B cell (primary cell): ENCODE data around the gene CXCL16. TPM values are rescaled to one million over a fixed set of nuclear protein-coding genes. Genes with fewer than 3 reads are reported as not detected.

ENCODE experiments used
- ATAC-seq: fragments of 200-7000 bp; cut with Tn5 transposase; one replicate; pipeline ENCODE4 v1.10.0; 2021; ENCODE audit warnings: low read depth, mild to moderate bottlenecking, moderate number of reproducible peaks, moderate library complexity
- CTCF ChIA-PET: fragments of 350-600 bp; sonication (Branson Sonifier 250); formaldehyde crosslinking; loops from one replicate; lab custom pipeline; 2021; ENCODE audit warnings: antibody characterized with exemption, inconsistent platforms; lab: Charles Lee
- POLR2A ChIA-PET: fragments of 350-600 bp; sonication (Branson Sonifier 250); formaldehyde crosslinking; loops from one replicate; lab custom pipeline; 2021; ENCODE audit warnings: antibody characterized with exemption; lab: Charles Lee
- DNase-seq: peaks from one replicate; pipeline ENCODE4 v3.0.0; 2013
- H2AFZ ChIP-seq: 2 replicates; pipeline ENCODE4 v1.6.1; 2012; ENCODE audit warnings: mild to moderate bottlenecking, low read depth, low read length; ENCODE audit not compliant: insufficient read depth, poor library complexity, severe bottlenecking
- H3K27ac ChIP-seq, 2 donors: 1 replicate in 1 of 2; 2 replicates in 1 of 2; pipeline ENCODE4 v1.5.1; 2012 to 2013; ENCODE audit warnings: low read length in 2 of 2, mild to moderate bottlenecking in 2 of 2, moderate library complexity in 1 of 2
- H3K27me3 ChIP-seq, 4 experiments: fragments of 200-600 bp in 1 of 4; sonication (generic) in 1 of 4; replicated peaks in 1 of 4; 1 replicate in 2 of 4; 2 replicates in 2 of 4; pipeline versions ENCODE4 v1.6.1 to v1.7.0; 2013 to 2016; ENCODE audit warnings: low read length in 3 of 4, mild to moderate bottlenecking in 2 of 4, mixed read lengths in 1 of 4, moderate library complexity in 1 of 4; ENCODE audit not compliant: insufficient read depth in 4 of 4, control insufficient read depth in 3 of 4; ENCODE audit errors: control extremely low read depth in 1 of 4
- H3K36me3 ChIP-seq, 2 experiments: replicated peaks in 1 of 2; 1 replicate in 1 of 2; 2 replicates in 1 of 2; pipeline versions ENCODE4 v1.6.1 to v1.7.1; 2013; ENCODE audit warnings: low read length in 1 of 2; ENCODE audit not compliant: insufficient read depth in 2 of 2, control insufficient read depth in 1 of 2; ENCODE audit errors: control extremely low read depth in 1 of 2, extremely low read depth in 1 of 2
- H3K4me1 ChIP-seq, 2 donors: fragments of 200-600 bp in 1 of 2; sonication (generic) in 1 of 2; 1 replicate in 1 of 2; 2 replicates in 1 of 2; pipeline versions ENCODE4 v1.5.1 to v1.6.1; 2013 to 2017; ENCODE audit warnings: low read length in 2 of 2; ENCODE audit not compliant: control insufficient read depth in 2 of 2, insufficient read depth in 2 of 2
- H3K4me2 ChIP-seq: replicated peaks from 2 replicates; pipeline ENCODE3; 2012; ENCODE audit warnings: mild to moderate bottlenecking, low read depth, low read length; ENCODE audit not compliant: poor library complexity, severe bottlenecking
- H3K4me3 ChIP-seq, 5 experiments: fragments of 200-600 bp in 1 of 5; sonication (generic) in 1 of 5; 1 replicate in 3 of 5; 2 replicates in 2 of 5; pipeline versions ENCODE4 v1.5.1 to v1.7.0; 2011 to 2016; ENCODE audit warnings: low read length in 4 of 5, mild to moderate bottlenecking in 4 of 5, low read depth in 2 of 5, control low read depth in 1 of 5, moderate library complexity in 1 of 5; ENCODE audit not compliant: insufficient read depth in 1 of 5; ENCODE audit errors: control extremely low read depth in 1 of 5, extremely low read depth in 1 of 5
- H3K79me2 ChIP-seq: fragments of 200-600 bp; sonication (generic); one replicate; pipeline ENCODE4 v1.6.0; 2016; ENCODE audit warnings: low read length; ENCODE audit not compliant: control insufficient read depth, insufficient read depth
- H3K9ac ChIP-seq: fragments of 200-600 bp; sonication (generic); 2 replicates; pipeline ENCODE4 v1.6.1; 2017; ENCODE audit warnings: mild to moderate bottlenecking, low read length, moderate library complexity
- H3K9me3 ChIP-seq, 3 donors: one replicate each; pipeline versions ENCODE4 v1.6.1 to v1.7.1; 2013; ENCODE audit warnings: low read length in 2 of 3; ENCODE audit not compliant: control insufficient read depth in 2 of 3, insufficient read depth in 1 of 3; ENCODE audit errors: control extremely low read depth in 1 of 3
- H4K20me1 ChIP-seq: 2 replicates; pipeline ENCODE4 v1.6.0; 2012; ENCODE audit warnings: mild to moderate bottlenecking, low read length; ENCODE audit not compliant: insufficient read depth, control insufficient read depth, poor library complexity, severe bottlenecking
- H3K27ac Mint-ChIP-seq: one replicate; pipeline ENCODE4 v1.8.0; 2021; ENCODE audit warnings: mixed read lengths
- H3K27me3 Mint-ChIP-seq: one replicate; pipeline ENCODE4 v1.8.0; 2021; ENCODE audit warnings: mixed read lengths
- H3K4me1 Mint-ChIP-seq: one replicate; pipeline ENCODE4 v1.8.0; 2021; ENCODE audit warnings: mixed read lengths
- H3K4me3 Mint-ChIP-seq: one replicate; pipeline ENCODE4 v1.8.0; 2021; ENCODE audit warnings: mixed read lengths
- H3K9me3 Mint-ChIP-seq: one replicate; pipeline ENCODE4 v1.8.0; 2022; ENCODE audit warnings: mixed read lengths; ENCODE audit not compliant: insufficient read depth
- EZH2 ChIP-seq: IDR thresholded peaks from 2 replicates; pipeline ENCODE4 v1.6.1; 2012; ENCODE audit warnings: borderline replicate concordance, low read depth, mild to moderate bottlenecking, moderate library complexity, low read length; ENCODE audit not compliant: insufficient read depth, poor library complexity, severe bottlenecking
- WGBS: methylation state at CpG from one replicate; pipeline ENCODE4 v1.1.5; 2013; ENCODE audit warnings: missing lambda C conversion rate; ENCODE audit not compliant: insufficient coverage; 5-methylcytosine and 5-hydroxymethylcytosine counted together
- intact Hi-C: fragments of 100-400 bp; cut with micrococcal nuclease; formaldehyde crosslinking; loops from one replicate; pipeline ENCODE4 v1.10.0; 2022
- polyA plus RNA-seq: library from polyadenylated mRNA; depleted of rRNA; stranded (reverse); fragments of >200 nt; gene quantifications from 2 replicates; pipeline ENCODE4 v1.2.3, GENCODE V29; 2012
- total RNA-seq, 2 donors: library from RNA; stranded (reverse); fragments of 120-200 nt in 1 of 2; gene quantifications; 1 replicate in 1 of 2; 2 replicates in 1 of 2; pipeline versions ENCODE4 v1.2.3 to v1.2.4, GENCODE V29; 2013 to 2022
- TF ChIP-seq, protein P1 (sequence below): fragments of 200-600 bp; IDR thresholded peaks from one replicate; pipeline ENCODE4 v1.8.0; 2022; ENCODE audit warnings: antibody characterized with exemption, mild to moderate bottlenecking

Gene CXCL16
- total and polyA plus RNA-seq, 2 donors (not counting 1 experiment from before 2014, with no cell fraction given) = 10.9 to 22.0 TPM

DNA sequence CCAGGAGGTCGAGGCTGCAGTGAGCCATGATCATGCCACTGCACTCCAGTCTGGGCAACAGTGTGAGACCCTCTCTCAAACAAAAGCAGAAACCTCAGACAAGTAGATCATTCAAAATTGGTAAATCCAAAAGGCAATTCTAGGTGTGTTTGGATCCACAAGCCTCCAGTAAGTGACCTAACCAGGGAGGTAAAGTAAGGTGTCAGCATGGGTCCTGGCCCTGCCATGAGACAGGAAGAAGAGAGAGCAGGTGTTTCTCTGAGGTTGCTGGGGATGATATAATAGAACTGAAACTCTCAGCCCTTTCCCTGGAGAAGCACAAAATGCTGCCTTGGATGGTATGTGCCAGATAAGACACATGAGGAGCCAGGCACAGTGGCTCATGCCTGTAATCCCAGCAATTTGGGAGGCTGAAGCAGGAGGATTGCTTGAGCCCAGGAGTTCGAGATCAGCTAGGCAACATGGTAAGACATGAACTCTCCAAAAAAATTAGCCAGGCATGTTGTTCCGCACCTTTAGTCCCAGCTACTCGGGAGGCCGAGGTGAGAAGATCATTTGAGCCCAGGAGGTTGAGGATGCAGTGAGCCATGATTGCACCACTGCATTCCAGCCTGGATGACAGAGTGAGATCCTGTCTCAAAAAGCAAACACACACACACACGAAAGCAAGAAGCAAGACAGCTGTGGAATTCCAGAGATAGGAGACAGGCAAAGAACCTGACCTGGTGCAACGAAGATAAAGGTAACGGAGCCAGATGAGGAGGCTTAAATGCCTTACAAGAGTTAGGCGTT, 38.4 kb upstream of the CXCL16 start:
- intact Hi-C loops = no loop called here
- CTCF ChIA-PET = interaction anchor here (1.7 kb wide), 1 partner anchor 12 kb away, joined by 5 read pairs; no protein-coding TSS in a partner anchor
- 91% methylated on average over 8 of the region's 9 CpGs for WGBS
- peaks cover 28% of the 10 kb centered on the region for H3K27me3 Mint-ChIP-seq
- Histone ChIP-seq H4K20me1 (no peaks in the 10 kb centered on the region), H3K27ac (no peak overlapping the region), H3K4me1 (peaks cover 3 to 10% of the 10 kb centered on the region in 2 donors), H3K9me3 (peaks cover 0 to 5% (median 0%) of the 10 kb centered on the region in 3 donors), H2AFZ (no peak overlapping the region), H3K79me2 (no peaks in the 10 kb centered on the region), H3K36me3 (no peaks in the 10 kb centered on the region), H3K9ac (no peak overlapping the region), H3K4me3 (no peak overlapping the region), H3K4me2 (no peak overlapping the region), H3K27me3 (peaks cover 0 to 19% (median 7%) of the 10 kb centered on the region in 4 experiments)
- ATAC-seq (no peak), DNase-seq (no peak)
- no peak for TF ChIP-seq EZH2
- TF ChIP-seq, protein P1, sequence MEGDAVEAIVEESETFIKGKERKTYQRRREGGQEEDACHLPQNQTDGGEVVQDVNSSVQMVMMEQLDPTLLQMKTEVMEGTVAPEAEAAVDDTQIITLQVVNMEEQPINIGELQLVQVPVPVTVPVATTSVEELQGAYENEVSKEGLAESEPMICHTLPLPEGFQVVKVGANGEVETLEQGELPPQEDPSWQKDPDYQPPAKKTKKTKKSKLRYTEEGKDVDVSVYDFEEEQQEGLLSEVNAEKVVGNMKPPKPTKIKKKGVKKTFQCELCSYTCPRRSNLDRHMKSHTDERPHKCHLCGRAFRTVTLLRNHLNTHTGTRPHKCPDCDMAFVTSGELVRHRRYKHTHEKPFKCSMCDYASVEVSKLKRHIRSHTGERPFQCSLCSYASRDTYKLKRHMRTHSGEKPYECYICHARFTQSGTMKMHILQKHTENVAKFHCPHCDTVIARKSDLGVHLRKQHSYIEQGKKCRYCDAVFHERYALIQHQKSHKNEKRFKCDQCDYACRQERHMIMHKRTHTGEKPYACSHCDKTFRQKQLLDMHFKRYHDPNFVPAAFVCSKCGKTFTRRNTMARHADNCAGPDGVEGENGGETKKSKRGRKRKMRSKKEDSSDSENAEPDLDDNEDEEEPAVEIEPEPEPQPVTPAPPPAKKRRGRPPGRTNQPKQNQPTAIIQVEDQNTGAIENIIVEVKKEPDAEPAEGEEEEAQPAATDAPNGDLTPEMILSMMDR = no peak
- no peaks in the 10 kb centered on the region for H3K9me3 Mint-ChIP-seq
- H3K4me3 Mint-ChIP-seq = no peak overlapping the region
- H3K4me1 Mint-ChIP-seq = peaks cover 9% of the 10 kb centered on the region
- H3K27ac Mint-ChIP-seq = no peak overlapping the region
- POLR2A ChIA-PET = interaction anchor here (1.0 kb wide), 1 partner anchor 9 kb away, joined by 5 read pairs; no protein-coding TSS in a partner anchor

DNA sequence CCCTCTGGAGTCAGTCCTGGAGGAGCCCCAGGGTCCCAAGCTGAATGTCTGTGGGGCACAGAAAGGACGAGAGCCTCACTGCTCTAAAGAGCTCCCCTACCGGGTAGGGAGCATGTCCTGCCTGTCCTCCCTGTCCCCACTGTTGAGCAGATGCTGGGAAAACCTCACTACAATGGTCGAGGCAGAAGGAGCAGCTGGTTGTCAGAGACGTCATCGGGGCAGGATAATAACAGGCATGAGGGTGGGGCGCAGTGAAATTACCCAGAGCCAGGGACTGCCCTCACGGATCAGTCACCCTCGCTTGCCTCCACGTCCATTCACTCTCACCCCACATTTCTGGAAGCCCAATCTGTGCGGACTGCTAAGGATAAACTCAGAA, 32.5 kb upstream of the CXCL16 start:
- intact Hi-C loops = no loop called here
- no peak overlapping the region for H3K9ac ChIP-seq
- Mint-ChIP-seq H3K4me3 (no peak overlapping the region), H3K4me1 (peaks cover 9% of the 10 kb centered on the region), H3K9me3 (no peaks in the 10 kb centered on the region), H3K27ac (no peak overlapping the region), H3K27me3 (peaks cover 10% of the 10 kb centered on the region)
- H3K4me1 ChIP-seq = peaks cover 3 to 10% of the 10 kb centered on the region in 2 donors
- no peak for ATAC-seq
- H3K4me3 ChIP-seq = no peak overlapping the region
- no peaks in the 10 kb centered on the region for H4K20me1 ChIP-seq
- H3K9me3 ChIP-seq = no peaks in the 10 kb centered on the region
- WGBS = 80% methylated on average over 7 of the region's 10 CpGs
- ChIA-PET CTCF (interaction anchor here (1.4 kb wide), 1 partner anchor 24 kb away, joined by 4 read pairs; no protein-coding TSS in a partner anchor), POLR2A (no interaction called here)
- H3K36me3 ChIP-seq = no peaks in the 10 kb centered on the region
- H3K27ac ChIP-seq = no peak overlapping the region
- H3K27me3 ChIP-seq = peaks cover 0 to 4% (median 0%) of the 10 kb centered on the region in 4 experiments
- H3K4me2 ChIP-seq = no peak overlapping the region
- no peak for DNase-seq
- no peaks in the 10 kb centered on the region for H3K79me2 ChIP-seq
- TF ChIP-seq, protein P1 = no peak
- TF ChIP-seq EZH2 = no peak
- H2AFZ ChIP-seq = no peak overlapping the region
